Panc1 (cell line): ENCODE data around the gene SMOC2. TPM values are rescaled to one million over a fixed set of nuclear protein-coding genes. Genes with fewer than 3 reads are reported as not detected.

Experiments used
- ATAC-seq: fragments of 200-7000 bp; cut with Tn5 transposase; 2 replicates; pipeline ENCODE4 v1.9.1; 2020; ENCODE audit warnings: mild to moderate bottlenecking, moderate library complexity
- BruUV-seq: library from RNA; stranded (reverse); fragments of 400-500 nt; replicated peaks from 2 replicates; lab custom pipeline; 2021; lab: Mats Ljungman, UMichigan
- CTCF ChIA-PET: fragments of 300-600 bp; sonication (Branson Sonifier 250); formaldehyde crosslinking; loops from one replicate; lab custom pipeline; 2022; ENCODE audit warnings: antibody characterized with exemption; lab: Charles Lee
- POLR2A ChIA-PET: fragments of 300-600 bp; sonication (Branson Sonifier 250); formaldehyde crosslinking; loops from one replicate; lab custom pipeline; 2022; ENCODE audit warnings: antibody characterized with exemption; lab: Charles Lee
- DNase-seq: peaks from one replicate; pipeline ENCODE4 v3.0.0-alpha.2; 2010; ENCODE audit warnings: low read depth, low spot score
- H3K27ac ChIP-seq: 2 replicates; pipeline ENCODE4 v1.5.1; 2011; ENCODE audit warnings: mild to moderate bottlenecking, low read length, inconsistent platforms
- H3K27me3 ChIP-seq: fragments of 200-500 bp; sonication (Bioruptor generic); 2 replicates; pipeline ENCODE4 v1.6.0; 2014; ENCODE audit warnings: low read length, inconsistent platforms; ENCODE audit not compliant: control insufficient read depth, insufficient read depth
- H3K36me3 ChIP-seq: fragments of 200-500 bp; sonication (Bioruptor generic); 2 replicates; pipeline ENCODE4 v1.5.1; 2014; ENCODE audit warnings: inconsistent platforms, mild to moderate bottlenecking, low read length, moderate library complexity; ENCODE audit not compliant: control insufficient read depth, insufficient read depth
- H3K4me1 ChIP-seq: 2 replicates; pipeline ENCODE4 v1.5.1; 2011; ENCODE audit warnings: inconsistent platforms, mild to moderate bottlenecking, low read length, moderate library complexity; ENCODE audit not compliant: control insufficient read depth, insufficient read depth
- H3K4me3 ChIP-seq, 2 experiments: 2 replicates each; pipeline ENCODE4 v1.5.1; 2011 to 2012; ENCODE audit warnings: low read depth in 2 of 2, low read length in 2 of 2, mild to moderate bottlenecking in 2 of 2, inconsistent platforms in 1 of 2, moderate library complexity in 1 of 2
- H3K9me3 ChIP-seq: fragments of 200-500 bp; sonication (Bioruptor generic); 2 replicates; pipeline ENCODE4 v1.5.1; 2014; ENCODE audit warnings: low read depth, mild to moderate bottlenecking, inconsistent platforms, low read length, moderate library complexity; ENCODE audit not compliant: control insufficient read depth, insufficient read depth
- POLR2AphosphoS5 ChIP-seq: IDR thresholded peaks from 2 replicates; pipeline ENCODE4 v1.6.1; 2012; ENCODE audit warnings: mild to moderate bottlenecking, low read depth, low read length, moderate library complexity
- SIN3A ChIP-seq: IDR thresholded peaks from 2 replicates; pipeline ENCODE4 v1.6.1; 2012; ENCODE audit warnings: low read depth, mild to moderate bottlenecking, low read length, moderate library complexity, borderline replicate concordance; ENCODE audit not compliant: insufficient read depth
- TCF7L2 ChIP-seq: IDR thresholded peaks from 2 replicates; pipeline ENCODE4 v1.6.1; 2011; ENCODE audit warnings: mild to moderate bottlenecking, low read depth, low read length, inconsistent platforms
- in situ Hi-C: cut with HindIII; loops from 2 replicates; pipeline ENCODE4 v1.10.0; 2016; ENCODE audit warnings: low sequenced_read_pairs, low pct_unique_long_range_greater_than_20kb
- intact Hi-C: fragments of 100-400 bp; cut with micrococcal nuclease; formaldehyde crosslinking; loops from one replicate; pipeline ENCODE4 v1.10.0; 2022; ENCODE audit not compliant: unreplicated experiment
- total RNA-seq: library from RNA; stranded (reverse); gene quantifications from one replicate; pipeline ENCODE4 v1.2.1, GENCODE V29; 2021; ENCODE audit not compliant: unreplicated experiment
- TF ChIP-seq, protein P1 (sequence below), 2 experiments: IDR thresholded peaks; 2 replicates each; pipeline ENCODE4 v1.6.1; 2011 to 2012; ENCODE audit warnings: low read depth in 2 of 2, control low read depth in 1 of 2, low read length in 1 of 2, mild to moderate bottlenecking in 1 of 2, moderate library complexity in 1 of 2; ENCODE audit not compliant: insufficient read depth in 1 of 2
- TF ChIP-seq, protein P2 (sequence below): fragments of 450-650 bp; IDR thresholded peaks from 2 replicates; pipeline ENCODE4 v1.5.1; 2017; ENCODE audit warnings: mild to moderate bottlenecking

The SMOC2 gene
- total RNA-seq, 1 experiment from 2014 or later: 0.13 TPM

DNA sequence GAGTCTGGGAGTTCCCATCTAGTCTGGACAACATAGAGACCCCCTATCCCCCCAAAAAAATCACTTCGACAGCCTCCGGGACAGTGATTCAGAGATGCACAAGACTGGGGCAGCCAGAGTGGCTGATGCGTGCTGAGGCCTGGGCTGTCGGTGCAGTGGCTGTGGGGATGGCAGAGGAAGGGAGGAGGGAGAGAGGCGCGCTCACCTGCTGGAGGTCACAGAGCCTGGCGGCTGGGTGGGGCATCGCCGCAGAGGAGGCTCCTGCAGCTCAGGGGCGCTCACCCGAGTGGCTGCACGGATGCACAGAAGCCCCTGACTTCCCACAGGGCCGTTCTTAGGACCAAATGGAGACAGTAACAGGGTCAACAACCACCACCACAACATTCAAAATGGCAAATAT is 182.8 kb downstream of the SMOC2 start:
- Histone ChIP-seq H3K27ac (no peak overlapping the region), H3K4me3 (no peak overlapping the region), H3K27me3 (no peaks in the 10 kb centered on the region), H3K36me3 (no peaks in the 10 kb centered on the region), H3K9me3 (no peaks in the 10 kb centered on the region), H3K4me1 (no peaks in the 10 kb centered on the region; the same call in 1 of the 2 replicates)
- DNase-seq (no peak), ATAC-seq (no peak)
- CTCF ChIA-PET: no interaction called here
- intact Hi-C loops (no loop called here), in situ Hi-C loops (no loop called here)
- POLR2A ChIA-PET: no interaction called here
- BruUV-seq: no TSS peak
- TF ChIP-seq POLR2AphosphoS5 (no peak), SIN3A (no peak), TCF7L2 (no peak)
- TF ChIP-seq, protein P1, sequence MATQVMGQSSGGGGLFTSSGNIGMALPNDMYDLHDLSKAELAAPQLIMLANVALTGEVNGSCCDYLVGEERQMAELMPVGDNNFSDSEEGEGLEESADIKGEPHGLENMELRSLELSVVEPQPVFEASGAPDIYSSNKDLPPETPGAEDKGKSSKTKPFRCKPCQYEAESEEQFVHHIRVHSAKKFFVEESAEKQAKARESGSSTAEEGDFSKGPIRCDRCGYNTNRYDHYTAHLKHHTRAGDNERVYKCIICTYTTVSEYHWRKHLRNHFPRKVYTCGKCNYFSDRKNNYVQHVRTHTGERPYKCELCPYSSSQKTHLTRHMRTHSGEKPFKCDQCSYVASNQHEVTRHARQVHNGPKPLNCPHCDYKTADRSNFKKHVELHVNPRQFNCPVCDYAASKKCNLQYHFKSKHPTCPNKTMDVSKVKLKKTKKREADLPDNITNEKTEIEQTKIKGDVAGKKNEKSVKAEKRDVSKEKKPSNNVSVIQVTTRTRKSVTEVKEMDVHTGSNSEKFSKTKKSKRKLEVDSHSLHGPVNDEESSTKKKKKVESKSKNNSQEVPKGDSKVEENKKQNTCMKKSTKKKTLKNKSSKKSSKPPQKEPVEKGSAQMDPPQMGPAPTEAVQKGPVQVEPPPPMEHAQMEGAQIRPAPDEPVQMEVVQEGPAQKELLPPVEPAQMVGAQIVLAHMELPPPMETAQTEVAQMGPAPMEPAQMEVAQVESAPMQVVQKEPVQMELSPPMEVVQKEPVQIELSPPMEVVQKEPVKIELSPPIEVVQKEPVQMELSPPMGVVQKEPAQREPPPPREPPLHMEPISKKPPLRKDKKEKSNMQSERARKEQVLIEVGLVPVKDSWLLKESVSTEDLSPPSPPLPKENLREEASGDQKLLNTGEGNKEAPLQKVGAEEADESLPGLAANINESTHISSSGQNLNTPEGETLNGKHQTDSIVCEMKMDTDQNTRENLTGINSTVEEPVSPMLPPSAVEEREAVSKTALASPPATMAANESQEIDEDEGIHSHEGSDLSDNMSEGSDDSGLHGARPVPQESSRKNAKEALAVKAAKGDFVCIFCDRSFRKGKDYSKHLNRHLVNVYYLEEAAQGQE (IDR thresholded peaks at IDR 0.05; ENCODE audit: insufficient read depth in 1 of 2, low read depth in 2 of 2, low read length in 1 of 2): no peak
- TF ChIP-seq, protein P2, sequence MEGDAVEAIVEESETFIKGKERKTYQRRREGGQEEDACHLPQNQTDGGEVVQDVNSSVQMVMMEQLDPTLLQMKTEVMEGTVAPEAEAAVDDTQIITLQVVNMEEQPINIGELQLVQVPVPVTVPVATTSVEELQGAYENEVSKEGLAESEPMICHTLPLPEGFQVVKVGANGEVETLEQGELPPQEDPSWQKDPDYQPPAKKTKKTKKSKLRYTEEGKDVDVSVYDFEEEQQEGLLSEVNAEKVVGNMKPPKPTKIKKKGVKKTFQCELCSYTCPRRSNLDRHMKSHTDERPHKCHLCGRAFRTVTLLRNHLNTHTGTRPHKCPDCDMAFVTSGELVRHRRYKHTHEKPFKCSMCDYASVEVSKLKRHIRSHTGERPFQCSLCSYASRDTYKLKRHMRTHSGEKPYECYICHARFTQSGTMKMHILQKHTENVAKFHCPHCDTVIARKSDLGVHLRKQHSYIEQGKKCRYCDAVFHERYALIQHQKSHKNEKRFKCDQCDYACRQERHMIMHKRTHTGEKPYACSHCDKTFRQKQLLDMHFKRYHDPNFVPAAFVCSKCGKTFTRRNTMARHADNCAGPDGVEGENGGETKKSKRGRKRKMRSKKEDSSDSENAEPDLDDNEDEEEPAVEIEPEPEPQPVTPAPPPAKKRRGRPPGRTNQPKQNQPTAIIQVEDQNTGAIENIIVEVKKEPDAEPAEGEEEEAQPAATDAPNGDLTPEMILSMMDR: no peak

DNA sequence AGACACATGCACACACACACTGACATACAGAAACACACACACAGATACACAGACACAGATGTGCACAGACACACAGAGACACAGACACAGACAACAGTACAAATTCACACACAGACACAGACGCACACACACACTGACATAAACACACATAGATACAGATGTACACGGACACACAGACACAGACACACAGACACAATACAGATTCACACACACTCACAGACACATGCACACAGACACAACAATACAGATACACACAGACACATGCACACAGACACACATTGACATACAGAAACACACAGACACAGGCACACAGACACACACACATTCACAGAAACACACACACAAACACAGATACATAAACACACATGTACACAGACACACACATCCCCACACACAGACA is 183.6 kb downstream of the SMOC2 start:
- H3K4me1 ChIP-seq: no peaks in the 10 kb centered on the region; the same call in 1 of the 2 replicates
- no peaks in the 10 kb centered on the region for H3K9me3 ChIP-seq
- H3K36me3 ChIP-seq: no peaks in the 10 kb centered on the region
- in situ Hi-C loops (no loop called here), intact Hi-C loops (no loop called here)
- no TSS peak for BruUV-seq
- CTCF ChIA-PET: no interaction called here
- H3K27me3 ChIP-seq: no peaks in the 10 kb centered on the region
- POLR2A ChIA-PET: no interaction called here
- no peak overlapping the region for H3K4me3 ChIP-seq
- ATAC-seq (no peak), DNase-seq (no peak)
- TF ChIP-seq SIN3A (no peak), POLR2AphosphoS5 (no peak), TCF7L2 (no peak)
- TF ChIP-seq, protein P1 (IDR thresholded peaks at IDR 0.05; ENCODE audit: insufficient read depth in 1 of 2, low read depth in 2 of 2, low read length in 1 of 2): no peak
- TF ChIP-seq, protein P2: no peak
- H3K27ac ChIP-seq: no peak overlapping the region
